HepG2 (cell line): ENCODE data around the gene DHRS12. TPM values are rescaled to one million over a fixed set of nuclear protein-coding genes. Genes with fewer than 3 reads are reported as not detected.

Source experiments
- ATAC-seq: fragments of 200-7000 bp; cut with Tn5 transposase; 3 replicates; pipeline ENCODE4 v1.9.1; 2020; ENCODE audit warnings: mild to moderate bottlenecking, moderate library complexity
- BruUV-seq: library from RNA; stranded (reverse); fragments of 400-500 nt; replicated peaks from 2 replicates; lab custom pipeline; 2021; lab: Mats Ljungman, UMichigan
- CTCF ChIA-PET: fragments of 300-600 bp; formaldehyde crosslinking; extraction: SDS; loops from one replicate; lab custom pipeline; 2021; ENCODE audit warnings: low total read pairs, inconsistent platforms, low intra/inter-chr PET ratio; lab: Yijun Ruan, JAX
- POLR2A ChIA-PET: fragments of 350-600 bp; sonication (Branson Sonifier 250); formaldehyde crosslinking; loops from one replicate; lab custom pipeline; 2020; ENCODE audit warnings: antibody characterized with exemption, inconsistent platforms; lab: Yijun Ruan, JAX
- DNase-seq: peaks from one replicate; pipeline ENCODE4 v3.0.0-alpha.2; 2015; ENCODE audit warnings: low spot score
- FAIRE-seq: peaks from 3 replicates; lab custom pipeline; 2011; peaks lifted over from hg19 to GRCh38; lab: Jason Lieb, UNC
- H2AFZ ChIP-seq: one replicate; pipeline ENCODE4 v1.6.1; 2011; ENCODE audit warnings: low read length, inconsistent platforms
- H3K27ac ChIP-seq: fragments of 300-600 bp; 3 replicates; pipeline ENCODE4 v1.8.0; 2011; ENCODE audit warnings: mixed run types, mild to moderate bottlenecking, mixed read lengths, low read length, inconsistent platforms; ENCODE audit not compliant: insufficient read depth; ENCODE audit errors: extremely low read length
- H3K27me3 ChIP-seq, 2 experiments: fragments of 200-600 bp in 1 of 2; 2 replicates in 1 of 2; 3 replicates in 1 of 2; pipeline versions ENCODE4 v1.6.0 to v1.8.0; 2011; ENCODE audit warnings: low read length in 2 of 2, mild to moderate bottlenecking in 2 of 2, moderate library complexity in 2 of 2, inconsistent platforms in 1 of 2; ENCODE audit not compliant: insufficient read depth in 2 of 2, control insufficient read depth in 1 of 2
- H3K36me3 ChIP-seq, 2 experiments: fragments of 200-600 bp in 1 of 2; replicated peaks in 1 of 2; 2 replicates in 1 of 2; 3 replicates in 1 of 2; pipeline versions ENCODE4 v1.5.1 to v1.8.0; 2011; ENCODE audit warnings: low read length in 2 of 2, inconsistent platforms in 1 of 2; ENCODE audit not compliant: insufficient read depth in 2 of 2, control insufficient read depth in 1 of 2
- H3K4me1 ChIP-seq: 2 replicates; pipeline ENCODE4 v1.5.1; 2012; ENCODE audit warnings: low read length, inconsistent platforms; ENCODE audit not compliant: insufficient read depth
- H3K4me2 ChIP-seq: 2 replicates; pipeline ENCODE4 v1.6.0; 2011; ENCODE audit warnings: low read depth, low read length, inconsistent platforms
- H3K4me3 ChIP-seq, 3 experiments: fragments of 200-600 bp in 1 of 3; sonication (generic), shearing (Covaris generic) in 1 of 3; replicated peaks in 1 of 3; 2 replicates each; pipeline ENCODE4 v1.5.1; 2011 to 2016; ENCODE audit warnings: low read length in 3 of 3, inconsistent platforms in 2 of 3, low read depth in 2 of 3, mild to moderate bottlenecking in 2 of 3, control low read depth in 1 of 3, mixed read lengths in 1 of 3; ENCODE audit not compliant: insufficient read depth in 1 of 3
- H3K79me2 ChIP-seq: one replicate; pipeline ENCODE4 v1.6.1; 2011; ENCODE audit warnings: low read length, inconsistent platforms; ENCODE audit not compliant: insufficient read depth
- H3K9ac ChIP-seq: 2 replicates; pipeline ENCODE4 v1.6.0; 2011; ENCODE audit warnings: mild to moderate bottlenecking, low read depth, low read length, inconsistent platforms; ENCODE audit not compliant: insufficient read depth
- H3K9me3 ChIP-seq: 2 replicates; pipeline ENCODE4 v1.5.1; 2012; ENCODE audit warnings: mild to moderate bottlenecking, low read length
- H4K20me1 ChIP-seq: 2 replicates; pipeline ENCODE4 v1.6.0; 2011; ENCODE audit warnings: inconsistent platforms, mild to moderate bottlenecking, low read length, moderate library complexity; ENCODE audit not compliant: insufficient read depth
- AGO2 ChIP-seq: fragments of 200-400 bp; formaldehyde crosslinking; optimal IDR thresholded peaks from 2 replicates; pipeline ENCODE3; 2017; ENCODE audit warnings: mild to moderate bottlenecking, low read depth, low read length, moderate library complexity
- ERF ChIP-seq: IDR thresholded peaks from 2 replicates; pipeline ENCODE4 v1.6.1; 2018; ENCODE audit warnings: missing biosample characterization, missing genetic modification reagents
- MIER3 ChIP-seq: IDR thresholded peaks from 2 replicates; pipeline ENCODE4 v1.6.1; 2016; ENCODE audit warnings: missing compliant biosample characterization, borderline replicate concordance
- TCF7L2 ChIP-seq: IDR thresholded peaks from 2 replicates; pipeline ENCODE4 v1.6.1; 2011; ENCODE audit warnings: mild to moderate bottlenecking, low read depth, low read length, moderate library complexity
- ZNF549 ChIP-seq: sonication (generic); formaldehyde crosslinking; IDR thresholded peaks from 2 replicates; pipeline ENCODE4 v1.5.0; 2020; ENCODE audit warnings: missing genetic modification reagents
- ZNF674 ChIP-seq: sonication (generic); formaldehyde crosslinking; IDR thresholded peaks from 2 replicates; pipeline ENCODE4 v1.5.0; 2020; ENCODE audit warnings: low read depth, mild to moderate bottlenecking, missing genetic modification reagents
- ZNF709 ChIP-seq: sonication (generic); formaldehyde crosslinking; IDR thresholded peaks from 2 replicates; pipeline ENCODE4 v1.5.0; 2020; ENCODE audit warnings: mild to moderate bottlenecking, missing genetic modification reagents
- WGBS: methylation state at CpG from one replicate; pipeline ENCODE4 v1.1.6; 2017; ENCODE audit warnings: low lambda C conversion rate; 5-methylcytosine and 5-hydroxymethylcytosine counted together
- in situ Hi-C: cut with HindIII; loops from 2 replicates; pipeline ENCODE4 v1.10.0; 2017; ENCODE audit warnings: low pct_unique_long_range_greater_than_20kb; ENCODE audit not compliant: extremely low pct_ligation_motif_present
- intact Hi-C: fragments of 100-400 bp; cut with micrococcal nuclease; formaldehyde crosslinking; loops from one replicate; pipeline ENCODE4 v1.10.0; 2022; ENCODE audit not compliant: unreplicated experiment
- polyA plus RNA-seq, 8 experiments: library from polyadenylated mRNA; depleted of rRNA in 3 of 8; stranded (reverse) in 7 of 8; unstranded in 1 of 8; fragments of >200 nt; fragmentation: Illumina TruSeq in 4 of 8; extraction: Trizol in 4 of 8; gene quantifications; 2 replicates each; pipeline versions ENCODE4 v1.2.1 to v1.2.3, GENCODE V29; 2011 to 2016; ENCODE audit warnings: low read depth in 4 of 8, missing spikeins in 1 of 8, mixed read lengths in 1 of 8; ENCODE audit not compliant: insufficient read depth in 1 of 8
- total RNA-seq, 5 experiments: library from RNA; depleted of rRNA; stranded (reverse); fragments of >200 nt; fragmentation: Illumina TruSeq; extraction: Trizol; gene quantifications; 2 replicates each; pipeline ENCODE4 v1.2.3, GENCODE V29; 2016; ENCODE audit warnings: low read depth in 1 of 5
- TF ChIP-seq, protein P1 (sequence below): sonication (generic); formaldehyde crosslinking; IDR thresholded peaks from 2 replicates; pipeline ENCODE4 v1.8.1; 2022; ENCODE audit warnings: mild to moderate bottlenecking, missing genetic modification reagents
- TF ChIP-seq, protein P2 (sequence below): sonication (generic); formaldehyde crosslinking; IDR thresholded peaks from 2 replicates; pipeline ENCODE4 v1.5.0; 2020; ENCODE audit warnings: mild to moderate bottlenecking, missing genetic modification reagents
- TF ChIP-seq, protein P3 (sequence below): IDR thresholded peaks from 2 replicates; pipeline ENCODE4 v1.6.1; 2012; ENCODE audit warnings: low read length, improper control_type of control experiment

The DHRS12 gene
- total and polyA plus RNA-seq, 2 of the 13 experiments (the other 11 are each of a cell fraction or from before 2014, with no cell fraction given): 7.2 to 8.4 TPM

DNA sequence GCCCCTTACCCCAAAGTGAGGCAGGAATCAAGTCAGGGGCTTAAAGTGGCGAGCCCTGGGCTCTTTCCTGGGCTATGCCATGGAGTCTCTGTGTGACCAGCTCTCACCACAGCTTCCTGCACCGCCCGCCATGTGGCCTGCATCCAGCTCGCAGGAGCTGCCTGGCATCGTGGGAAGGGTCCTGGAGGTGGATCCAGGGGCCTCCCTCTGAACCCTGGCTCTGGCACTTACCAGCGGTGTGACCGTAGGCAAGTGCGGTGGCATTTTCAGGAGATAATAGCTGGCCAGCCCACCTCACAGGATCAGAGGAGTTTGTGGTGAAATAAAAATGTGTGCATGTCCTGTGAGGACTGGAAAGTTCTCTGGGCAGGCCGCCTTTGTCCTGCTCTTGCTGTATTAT, 26.0 kb downstream of the DHRS12 start:
- intact Hi-C loops: no loop called here
- POLR2A ChIA-PET: interaction anchor here (1.2 kb wide), 1 partner anchor 325 kb away, joined by 3 read pairs; no protein-coding TSS in a partner anchor
- TF ChIP-seq MIER3: no peak
- TF ChIP-seq AGO2: peak; percentile 31
- TF ChIP-seq, all 625 proteins: peak for 1
- Histone ChIP-seq H3K4me1 (peaks cover 17% of the 10 kb centered on the region), H4K20me1 (no peaks in the 10 kb centered on the region), H3K9me3 (no peaks in the 10 kb centered on the region), H3K27ac (no peak overlapping the region), H3K79me2 (no peaks in the 10 kb centered on the region), H3K4me2 (no peak overlapping the region), H3K9ac (no peak overlapping the region), H3K4me3 (no peak overlapping the region), H2AFZ (no peak overlapping the region), H3K36me3 (no peaks in the 10 kb centered on the region), H3K27me3 (no peaks in the 10 kb centered on the region)
- in situ Hi-C loops: no loop called here
- BruUV-seq: no TSS peak
- FAIRE-seq (no peak), ATAC-seq (no peak), DNase-seq (no peak)
- CTCF ChIA-PET: no interaction called here
- 91% methylated on average over 9 of the region's 9 CpGs for WGBS

DNA sequence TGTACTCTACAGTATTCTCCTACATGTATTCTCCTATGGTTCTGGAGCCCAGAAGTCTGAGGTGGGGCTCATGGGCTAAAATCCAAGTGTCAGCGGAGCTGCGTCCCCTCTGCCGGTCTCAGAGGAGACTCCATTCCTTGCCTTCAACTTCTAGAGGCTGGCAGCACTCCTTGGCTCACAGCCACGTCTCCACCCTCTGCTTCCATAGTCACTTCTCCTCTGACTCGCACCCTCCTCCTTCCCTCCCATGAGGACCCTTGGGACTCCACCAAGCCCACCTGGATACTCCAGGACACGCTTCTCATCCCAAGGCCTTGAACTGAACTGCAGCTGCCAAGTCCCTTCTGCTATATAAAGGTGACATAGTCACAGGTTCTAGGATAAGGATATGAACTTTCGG, 27.8 kb downstream of the DHRS12 start:
- H2AFZ ChIP-seq: no peak overlapping the region
- 93% methylated on average over 7 of the region's 7 CpGs for WGBS
- in situ Hi-C loops: no loop called here

More for the DNA sequence above, 27.8 kb downstream of the DHRS12 start:
- no peak overlapping the region for H3K4me3 ChIP-seq
- no peak overlapping the region for H3K9ac ChIP-seq
- ChIA-PET CTCF (no interaction called here), POLR2A (no interaction called here)
- H3K9me3 ChIP-seq: no peaks in the 10 kb centered on the region
- no peak for FAIRE-seq
- H3K27ac ChIP-seq: no peak overlapping the region
- H3K27me3 ChIP-seq: no peaks in the 10 kb centered on the region
- H3K4me2 ChIP-seq: no peak overlapping the region
- H4K20me1 ChIP-seq: no peaks in the 10 kb centered on the region
- no TSS peak for BruUV-seq
- intact Hi-C loops: no loop called here
- no peaks in the 10 kb centered on the region for H3K36me3 ChIP-seq
- TF ChIP-seq ZNF674 (CRISPR knock-in tag) (no peak), ERF (CRISPR knock-in tag) (no peak), ZNF709 (CRISPR knock-in tag) (no peak), ZNF549 (CRISPR knock-in tag) (no peak), TCF7L2 (no peak)
- TF ChIP-seq, protein P1, sequence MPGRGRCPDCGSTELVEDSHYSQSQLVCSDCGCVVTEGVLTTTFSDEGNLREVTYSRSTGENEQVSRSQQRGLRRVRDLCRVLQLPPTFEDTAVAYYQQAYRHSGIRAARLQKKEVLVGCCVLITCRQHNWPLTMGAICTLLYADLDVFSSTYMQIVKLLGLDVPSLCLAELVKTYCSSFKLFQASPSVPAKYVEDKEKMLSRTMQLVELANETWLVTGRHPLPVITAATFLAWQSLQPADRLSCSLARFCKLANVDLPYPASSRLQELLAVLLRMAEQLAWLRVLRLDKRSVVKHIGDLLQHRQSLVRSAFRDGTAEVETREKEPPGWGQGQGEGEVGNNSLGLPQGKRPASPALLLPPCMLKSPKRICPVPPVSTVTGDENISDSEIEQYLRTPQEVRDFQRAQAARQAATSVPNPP: no peak
- TF ChIP-seq, protein P2, sequence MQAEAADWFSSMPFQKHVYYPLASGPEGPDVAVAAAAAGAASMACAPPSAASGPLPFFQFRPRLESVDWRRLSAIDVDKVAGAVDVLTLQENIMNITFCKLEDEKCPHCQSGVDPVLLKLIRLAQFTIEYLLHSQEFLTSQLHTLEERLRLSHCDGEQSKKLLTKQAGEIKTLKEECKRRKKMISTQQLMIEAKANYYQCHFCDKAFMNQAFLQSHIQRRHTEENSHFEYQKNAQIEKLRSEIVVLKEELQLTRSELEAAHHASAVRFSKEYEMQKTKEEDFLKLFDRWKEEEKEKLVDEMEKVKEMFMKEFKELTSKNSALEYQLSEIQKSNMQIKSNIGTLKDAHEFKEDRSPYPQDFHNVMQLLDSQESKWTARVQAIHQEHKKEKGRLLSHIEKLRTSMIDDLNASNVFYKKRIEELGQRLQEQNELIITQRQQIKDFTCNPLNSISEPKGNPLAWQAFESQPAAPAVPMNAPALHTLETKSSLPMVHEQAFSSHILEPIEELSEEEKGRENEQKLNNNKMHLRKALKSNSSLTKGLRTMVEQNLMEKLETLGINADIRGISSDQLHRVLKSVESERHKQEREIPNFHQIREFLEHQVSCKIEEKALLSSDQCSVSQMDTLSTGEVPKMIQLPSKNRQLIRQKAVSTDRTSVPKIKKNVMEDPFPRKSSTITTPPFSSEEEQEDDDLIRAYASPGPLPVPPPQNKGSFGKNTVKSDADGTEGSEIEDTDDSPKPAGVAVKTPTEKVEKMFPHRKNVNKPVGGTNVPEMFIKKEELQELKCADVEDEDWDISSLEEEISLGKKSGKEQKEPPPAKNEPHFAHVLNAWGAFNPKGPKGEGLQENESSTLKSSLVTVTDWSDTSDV (CRISPR knock-in tag): no peak
- TF ChIP-seq, protein P3, sequence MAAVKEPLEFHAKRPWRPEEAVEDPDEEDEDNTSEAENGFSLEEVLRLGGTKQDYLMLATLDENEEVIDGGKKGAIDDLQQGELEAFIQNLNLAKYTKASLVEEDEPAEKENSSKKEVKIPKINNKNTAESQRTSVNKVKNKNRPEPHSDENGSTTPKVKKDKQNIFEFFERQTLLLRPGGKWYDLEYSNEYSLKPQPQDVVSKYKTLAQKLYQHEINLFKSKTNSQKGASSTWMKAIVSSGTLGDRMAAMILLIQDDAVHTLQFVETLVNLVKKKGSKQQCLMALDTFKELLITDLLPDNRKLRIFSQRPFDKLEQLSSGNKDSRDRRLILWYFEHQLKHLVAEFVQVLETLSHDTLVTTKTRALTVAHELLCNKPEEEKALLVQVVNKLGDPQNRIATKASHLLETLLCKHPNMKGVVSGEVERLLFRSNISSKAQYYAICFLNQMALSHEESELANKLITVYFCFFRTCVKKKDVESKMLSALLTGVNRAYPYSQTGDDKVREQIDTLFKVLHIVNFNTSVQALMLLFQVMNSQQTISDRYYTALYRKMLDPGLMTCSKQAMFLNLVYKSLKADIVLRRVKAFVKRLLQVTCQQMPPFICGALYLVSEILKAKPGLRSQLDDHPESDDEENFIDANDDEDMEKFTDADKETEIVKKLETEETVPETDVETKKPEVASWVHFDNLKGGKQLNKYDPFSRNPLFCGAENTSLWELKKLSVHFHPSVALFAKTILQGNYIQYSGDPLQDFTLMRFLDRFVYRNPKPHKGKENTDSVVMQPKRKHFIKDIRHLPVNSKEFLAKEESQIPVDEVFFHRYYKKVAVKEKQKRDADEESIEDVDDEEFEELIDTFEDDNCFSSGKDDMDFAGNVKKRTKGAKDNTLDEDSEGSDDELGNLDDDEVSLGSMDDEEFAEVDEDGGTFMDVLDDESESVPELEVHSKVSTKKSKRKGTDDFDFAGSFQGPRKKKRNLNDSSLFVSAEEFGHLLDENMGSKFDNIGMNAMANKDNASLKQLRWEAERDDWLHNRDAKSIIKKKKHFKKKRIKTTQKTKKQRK: no peak
- ATAC-seq: no peak
- H3K79me2 ChIP-seq: no peaks in the 10 kb centered on the region
- no peaks in the 10 kb centered on the region; the same call in none of the 2 replicates for H3K4me1 ChIP-seq
- no peak for DNase-seq
